HFFc6 (cell line): Measurements from ENCODE around the gene SRRD. TPM values are rescaled to one million over a fixed set of nuclear protein-coding genes. Genes with fewer than 3 reads are reported as not detected.

ENCODE experiments used
- DNase-seq: peaks from one replicate; pipeline ENCODE4 v3.0.0-alpha.2; 2018
- H3K27ac Mint-ChIP-seq: 2 replicates; pipeline ENCODE4 v1.8.0; 2020; ENCODE audit warnings: mild to moderate bottlenecking, mixed read lengths
- H3K27me3 Mint-ChIP-seq: 2 replicates; pipeline ENCODE4 v1.8.0; 2021; ENCODE audit warnings: mild to moderate bottlenecking, moderate library complexity, mixed read lengths; ENCODE audit not compliant: insufficient read depth
- H3K36me3 Mint-ChIP-seq: 2 replicates; pipeline ENCODE4 v1.8.0; 2021; ENCODE audit warnings: low read depth, mixed read lengths
- H3K4me1 Mint-ChIP-seq: 2 replicates; pipeline ENCODE4 v1.8.0; 2020; ENCODE audit warnings: low read depth, mixed read lengths
- H3K4me3 Mint-ChIP-seq: 2 replicates; pipeline ENCODE4 v1.8.0; 2020; ENCODE audit warnings: mild to moderate bottlenecking, moderate library complexity, mixed read lengths
- H3K9me3 Mint-ChIP-seq: 2 replicates; pipeline ENCODE4 v1.8.0; 2020; ENCODE audit warnings: mild to moderate bottlenecking, mixed read lengths
- total RNA-seq, 6 experiments: library from RNA; stranded (reverse); fragmentation: NEBNext Ultra II Directional; extraction: Animal tissue kit (Norgen Biotek cat#: 25700); gene quantifications; 2 replicates in 1 of 6; 3 replicates in 5 of 6; pipeline ENCODE4 v1.2.3, GENCODE V29; 2021
- TF ChIP-seq, protein P1 (sequence below): fragments of 200-600 bp; sonication (generic); IDR thresholded peaks from 2 replicates; pipeline ENCODE4 v1.5.0; 2021; ENCODE audit warnings: antibody characterized with exemption, mild to moderate bottlenecking

The SRRD gene
- total RNA-seq, 6 experiments from 2014 or later: 15.0 to 21.2 (median 19.1) TPM

DNA sequence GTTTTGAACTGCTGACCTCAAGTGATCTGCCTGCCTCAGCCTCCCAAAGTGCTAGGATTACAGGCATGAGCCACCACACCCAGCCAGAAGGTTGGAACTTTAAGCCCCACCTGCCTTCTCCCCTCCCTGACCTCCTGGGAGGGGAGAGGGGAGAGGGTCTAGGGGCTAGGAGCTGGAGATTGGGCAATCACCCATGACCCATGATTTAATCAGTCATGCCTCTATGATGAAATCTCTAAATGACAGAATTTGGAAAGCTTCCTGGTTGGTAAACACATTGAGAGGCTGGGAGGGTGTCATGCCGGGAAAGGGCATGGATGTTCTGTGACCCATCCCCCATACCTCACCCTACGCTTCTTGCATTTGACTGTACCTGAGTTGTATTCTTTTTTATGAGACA, 45.7 kb downstream of the SRRD start:
- no peaks in the 10 kb centered on the region for H3K27me3 Mint-ChIP-seq
- DNase-seq: no peak
- H3K4me1 Mint-ChIP-seq: 0 out of 2 replicates have a peak, but pooled peaks cover 9% of the 10 kb centered on the region
- H3K9me3 Mint-ChIP-seq: no peaks in the 10 kb centered on the region
- no peak overlapping the region for H3K4me3 Mint-ChIP-seq
- H3K36me3 Mint-ChIP-seq: peaks cover 17% of the 10 kb centered on the region
- TF ChIP-seq, protein P1, sequence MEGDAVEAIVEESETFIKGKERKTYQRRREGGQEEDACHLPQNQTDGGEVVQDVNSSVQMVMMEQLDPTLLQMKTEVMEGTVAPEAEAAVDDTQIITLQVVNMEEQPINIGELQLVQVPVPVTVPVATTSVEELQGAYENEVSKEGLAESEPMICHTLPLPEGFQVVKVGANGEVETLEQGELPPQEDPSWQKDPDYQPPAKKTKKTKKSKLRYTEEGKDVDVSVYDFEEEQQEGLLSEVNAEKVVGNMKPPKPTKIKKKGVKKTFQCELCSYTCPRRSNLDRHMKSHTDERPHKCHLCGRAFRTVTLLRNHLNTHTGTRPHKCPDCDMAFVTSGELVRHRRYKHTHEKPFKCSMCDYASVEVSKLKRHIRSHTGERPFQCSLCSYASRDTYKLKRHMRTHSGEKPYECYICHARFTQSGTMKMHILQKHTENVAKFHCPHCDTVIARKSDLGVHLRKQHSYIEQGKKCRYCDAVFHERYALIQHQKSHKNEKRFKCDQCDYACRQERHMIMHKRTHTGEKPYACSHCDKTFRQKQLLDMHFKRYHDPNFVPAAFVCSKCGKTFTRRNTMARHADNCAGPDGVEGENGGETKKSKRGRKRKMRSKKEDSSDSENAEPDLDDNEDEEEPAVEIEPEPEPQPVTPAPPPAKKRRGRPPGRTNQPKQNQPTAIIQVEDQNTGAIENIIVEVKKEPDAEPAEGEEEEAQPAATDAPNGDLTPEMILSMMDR: no peak
- no peak overlapping the region for H3K27ac Mint-ChIP-seq

DNA sequence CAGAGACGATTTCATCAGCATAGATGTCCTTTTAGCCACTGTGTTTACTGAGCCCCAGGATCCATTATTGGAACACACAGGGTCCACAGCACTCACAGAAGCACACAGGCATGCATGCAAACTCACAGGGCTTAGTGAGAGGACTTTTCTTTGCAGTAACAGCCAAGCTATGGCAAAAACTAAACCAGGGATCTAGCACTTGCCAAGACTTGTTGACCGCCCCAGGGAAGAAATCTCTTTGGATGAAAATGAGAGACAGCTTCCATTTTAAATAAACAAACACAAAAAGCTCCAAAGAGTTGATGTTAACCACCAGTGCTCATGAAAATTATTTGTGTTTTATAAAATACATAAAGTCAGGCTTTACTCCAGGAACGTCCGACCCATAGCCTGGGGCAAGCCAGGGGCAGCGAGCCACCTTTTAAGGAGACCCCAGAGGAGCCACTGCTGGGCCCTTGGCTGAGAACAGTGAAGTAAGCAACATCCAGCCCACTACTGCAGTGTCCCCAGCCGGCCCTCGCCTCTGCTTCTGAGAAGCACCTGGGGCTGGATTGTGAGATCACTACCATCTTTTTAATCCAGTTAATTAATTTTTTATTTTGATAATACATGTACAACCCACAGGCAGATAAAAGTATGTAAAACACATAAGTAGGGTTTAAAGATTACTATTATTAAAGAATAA, 50.6 kb downstream of the SRRD start:
- H3K27me3 Mint-ChIP-seq: no peaks in the 10 kb centered on the region
- H3K36me3 Mint-ChIP-seq: peaks cover 12% of the 10 kb centered on the region
- H3K4me3 Mint-ChIP-seq: no peak overlapping the region
- no peaks in the 10 kb centered on the region for H3K9me3 Mint-ChIP-seq
- no peak for DNase-seq
- H3K27ac Mint-ChIP-seq: peak overlapping the region; percentile 40; the same call in 1 of the 2 replicates
- TF ChIP-seq, protein P1: no peak
- H3K4me1 Mint-ChIP-seq: peaks cover 4% of the 10 kb centered on the region; the same call in 1 of the 2 replicates

DNA sequence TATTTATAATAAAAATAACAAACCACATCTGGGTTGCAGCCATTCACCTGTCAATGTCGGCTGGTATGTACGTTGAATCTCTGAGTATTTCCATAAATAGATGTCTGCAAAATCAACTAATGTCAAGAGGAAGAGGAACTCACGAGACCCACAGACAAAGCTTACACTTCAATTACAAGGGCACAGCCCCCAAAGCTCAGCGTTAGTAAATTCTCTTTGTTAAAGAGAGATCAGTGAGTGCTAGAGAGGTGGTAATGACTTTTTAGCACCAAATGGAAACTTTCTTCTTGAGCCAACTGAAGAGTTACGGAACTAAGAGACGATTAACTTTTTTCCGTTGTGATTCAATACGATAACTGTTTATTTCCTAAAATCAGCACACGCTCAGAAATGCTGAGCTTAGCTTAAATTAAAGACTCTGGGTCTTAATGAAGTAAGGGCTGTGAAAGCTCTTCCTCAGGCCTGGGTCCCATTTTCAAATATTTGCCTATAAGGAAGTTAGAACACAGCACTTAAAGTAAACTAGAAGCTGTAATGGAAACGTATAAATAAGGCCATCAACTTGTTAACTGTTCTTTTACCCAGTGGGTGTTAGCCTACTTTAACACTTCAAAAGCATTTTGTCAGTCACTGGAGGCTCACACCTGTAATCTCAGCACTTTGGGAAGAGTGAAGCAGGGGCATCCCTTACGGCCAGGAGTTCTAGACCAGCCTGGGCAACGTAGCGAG, 51.4 kb downstream of the SRRD start:
- Mint-ChIP-seq H3K27ac (no peak overlapping the region), H3K27me3 (no peaks in the 10 kb centered on the region), H3K36me3 (peaks cover 12% of the 10 kb centered on the region), H3K9me3 (no peaks in the 10 kb centered on the region), H3K4me1 (peaks cover 4% of the 10 kb centered on the region; the same call in 1 of the 2 replicates), H3K4me3 (no peak overlapping the region)
- no peak for DNase-seq
- TF ChIP-seq, protein P1: no peak

DNA sequence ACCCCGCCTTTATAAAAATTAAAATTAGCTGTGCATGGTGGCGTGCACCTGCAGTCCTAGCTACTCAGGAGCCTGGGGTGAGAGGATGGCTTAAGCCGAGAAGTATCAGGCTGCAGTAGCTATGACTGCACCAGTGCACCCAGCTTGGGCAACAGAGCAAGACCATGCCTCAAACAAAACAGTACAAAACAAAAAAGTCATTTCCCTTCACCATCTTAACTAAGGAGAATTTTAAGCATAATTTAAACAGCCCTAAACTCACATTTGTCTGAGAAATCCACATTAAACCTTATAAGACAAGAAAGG, 51.9 kb downstream of the SRRD start:
- TF ChIP-seq, protein P1: no peak
- no peak overlapping the region for H3K4me3 Mint-ChIP-seq
- no peak overlapping the region for H3K27ac Mint-ChIP-seq
- H3K9me3 Mint-ChIP-seq: no peaks in the 10 kb centered on the region
- H3K36me3 Mint-ChIP-seq: peaks cover 12% of the 10 kb centered on the region
- DNase-seq: no peak
- no peaks in the 10 kb centered on the region for H3K27me3 Mint-ChIP-seq
- peaks cover 4% of the 10 kb centered on the region; the same call in 1 of the 2 replicates for H3K4me1 Mint-ChIP-seq

DNA sequence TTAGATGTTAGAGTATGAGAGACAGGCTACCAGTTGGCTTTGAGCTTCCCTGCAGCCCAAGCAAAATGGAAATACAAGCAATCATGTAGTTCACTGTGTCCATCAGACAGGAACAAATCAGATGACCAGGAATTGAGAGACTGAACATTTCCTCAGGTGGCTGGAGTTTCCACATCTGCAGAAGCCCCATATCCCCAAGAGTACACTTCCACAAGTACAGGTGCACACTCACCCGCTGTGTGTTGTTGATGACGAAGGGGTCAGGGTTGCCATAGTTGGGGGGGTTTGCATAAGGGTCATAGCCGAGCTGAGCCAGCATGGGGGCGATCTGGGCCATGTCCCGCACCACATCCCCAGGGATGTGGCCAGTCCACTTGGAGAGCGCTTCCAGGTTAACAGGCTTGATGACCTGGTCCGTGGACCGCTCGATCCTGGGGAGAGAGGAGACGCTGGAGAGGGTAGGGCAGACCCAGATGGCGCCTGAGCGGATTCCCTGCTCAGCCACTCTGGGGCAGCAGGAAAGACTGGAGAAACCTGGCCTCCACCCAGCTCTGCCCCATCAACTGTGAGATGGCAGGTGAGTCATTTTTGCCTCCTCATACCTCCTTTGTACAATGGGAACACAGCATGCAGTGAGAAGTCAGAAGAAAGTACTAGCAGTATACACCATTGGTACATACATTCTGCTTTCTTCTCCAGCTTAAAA, 52.5 kb downstream of the SRRD start:
- H3K36me3 Mint-ChIP-seq: peaks cover 12% of the 10 kb centered on the region
- no peak overlapping the region for H3K27ac Mint-ChIP-seq
- H3K4me3 Mint-ChIP-seq: no peak overlapping the region
- H3K9me3 Mint-ChIP-seq: no peaks in the 10 kb centered on the region
- DNase-seq: no peak
- H3K4me1 Mint-ChIP-seq: peaks cover 4% of the 10 kb centered on the region; the same call in 1 of the 2 replicates
- H3K27me3 Mint-ChIP-seq: no peaks in the 10 kb centered on the region
- TF ChIP-seq, protein P1: no peak
